Mesenchymal stem cell (in vitro differentiated cells and primary cell): ENCODE results near the gene NTPCR.

Experiments
- DNase-seq: peaks from one replicate; pipeline ENCODE4 v3.0.0-alpha.2; 2013
- H2AFZ ChIP-seq: one replicate; pipeline ENCODE4 v1.6.1; 2013; ENCODE audit warnings: low read depth, mild to moderate bottlenecking, control low read depth, inconsistent platforms, low read length, moderate library complexity
- H2AK5ac ChIP-seq: 2 replicates; pipeline ENCODE4 v1.6.1; 2013; ENCODE audit warnings: low read length, moderate library complexity, mild to moderate bottlenecking, inconsistent platforms; ENCODE audit not compliant: severe bottlenecking
- H2BK120ac ChIP-seq: one replicate; pipeline ENCODE4 v1.6.1; 2013; ENCODE audit warnings: low read depth, mild to moderate bottlenecking, inconsistent platforms, low read length, moderate library complexity
- H2BK12ac ChIP-seq, 2 experiments: one replicate each; pipeline ENCODE4 v1.6.1; 2013; ENCODE audit warnings: inconsistent platforms in 2 of 2, low read length in 2 of 2, mild to moderate bottlenecking in 2 of 2, moderate library complexity in 2 of 2, control low read depth in 1 of 2
- H2BK15ac ChIP-seq: one replicate; pipeline ENCODE4 v1.6.1; 2013; ENCODE audit warnings: mild to moderate bottlenecking, low read depth, inconsistent platforms; ENCODE audit not compliant: poor library complexity, severe bottlenecking
- H2BK5ac ChIP-seq: 2 replicates; pipeline ENCODE4 v1.6.1; 2013; ENCODE audit warnings: low read depth, mild to moderate bottlenecking, low read length, control low read depth, inconsistent platforms; ENCODE audit not compliant: poor library complexity, severe bottlenecking
- H3K14ac ChIP-seq, 2 experiments: one replicate each; pipeline ENCODE4 v1.6.1; 2013; ENCODE audit warnings: inconsistent platforms in 2 of 2, low read length in 2 of 2, control low read depth in 1 of 2, mild to moderate bottlenecking in 1 of 2, moderate library complexity in 1 of 2
- H3K18ac ChIP-seq, 2 experiments: one replicate each; pipeline ENCODE4 v1.6.1; 2013; ENCODE audit warnings: inconsistent platforms in 2 of 2, low read length in 2 of 2, control low read depth in 1 of 2, low read depth in 1 of 2, mild to moderate bottlenecking in 1 of 2
- H3K23ac ChIP-seq, 2 experiments: one replicate each; pipeline ENCODE4 v1.6.1; 2013; ENCODE audit warnings: inconsistent platforms in 2 of 2, low read length in 2 of 2, mild to moderate bottlenecking in 2 of 2, moderate library complexity in 2 of 2, control low read depth in 1 of 2
- H3K27ac ChIP-seq: 2 replicates; pipeline ENCODE4 v1.5.1; 2013; ENCODE audit warnings: mild to moderate bottlenecking, moderate library complexity, low read length, control low read depth, inconsistent platforms; ENCODE audit not compliant: poor library complexity, severe bottlenecking
- H3K27me3 ChIP-seq, 2 experiments: 2 replicates each; pipeline versions ENCODE4 v1.6.1 to v1.7.0; 2013; ENCODE audit warnings: low read length in 2 of 2, mild to moderate bottlenecking in 2 of 2, moderate library complexity in 2 of 2, control low read depth in 1 of 2, inconsistent platforms in 1 of 2; ENCODE audit not compliant: control insufficient read depth in 1 of 2, insufficient read depth in 1 of 2
- H3K36me3 ChIP-seq, 2 experiments: 2 replicates each; pipeline versions ENCODE4 v1.6.1 to v1.7.0; 2013; ENCODE audit warnings: low read length in 2 of 2, control low read depth in 1 of 2, inconsistent platforms in 1 of 2, low read depth in 1 of 2, mild to moderate bottlenecking in 1 of 2; ENCODE audit not compliant: insufficient read depth in 2 of 2, control insufficient read depth in 1 of 2
- H3K4ac ChIP-seq, 2 experiments: one replicate each; pipeline ENCODE4 v1.6.1; 2013; ENCODE audit warnings: inconsistent platforms in 2 of 2, low read length in 2 of 2, mild to moderate bottlenecking in 2 of 2, moderate library complexity in 2 of 2, control low read depth in 1 of 2, low read depth in 1 of 2
- H3K4me1 ChIP-seq: 2 replicates; pipeline ENCODE4 v1.6.1; 2013; ENCODE audit warnings: low read depth, low read length, control low read depth; ENCODE audit not compliant: control insufficient read depth, insufficient read depth
- H3K4me2 ChIP-seq: 2 replicates; pipeline ENCODE4 v1.6.1; 2013; ENCODE audit warnings: low read length, mild to moderate bottlenecking, inconsistent platforms; ENCODE audit not compliant: poor library complexity, severe bottlenecking
- H3K4me3 ChIP-seq, 2 experiments: 2 replicates each; pipeline versions ENCODE4 v1.5.1 to v1.7.0; 2013; ENCODE audit warnings: low read length in 2 of 2, mild to moderate bottlenecking in 2 of 2, control low read depth in 1 of 2, low read depth in 1 of 2; ENCODE audit not compliant: insufficient read depth in 1 of 2
- H3K79me1 ChIP-seq: replicated peaks from 2 replicates; pipeline ENCODE4 v1.6.1; 2013; ENCODE audit warnings: mild to moderate bottlenecking, control low read depth, low read length, inconsistent platforms; ENCODE audit not compliant: poor library complexity, severe bottlenecking
- H3K9ac ChIP-seq: 2 replicates; pipeline ENCODE4 v1.7.0; 2013; ENCODE audit warnings: mild to moderate bottlenecking, low read length, moderate library complexity
- H3K9me3 ChIP-seq: 2 replicates; pipeline ENCODE4 v1.7.0; 2013; ENCODE audit warnings: mild to moderate bottlenecking, low read length; ENCODE audit not compliant: control insufficient read depth
- H4K8ac ChIP-seq: one replicate; pipeline ENCODE4 v1.6.1; 2013; ENCODE audit warnings: inconsistent platforms, mild to moderate bottlenecking, low read length, moderate library complexity
- H4K91ac ChIP-seq: one replicate; pipeline ENCODE4 v1.6.1; 2013; ENCODE audit warnings: mild to moderate bottlenecking, low read length, inconsistent platforms
- WGBS: methylation state at CpG from one replicate; pipeline ENCODE4 v1.1.7; 2013; ENCODE audit warnings: mixed read lengths; 5-methylcytosine and 5-hydroxymethylcytosine counted together

NTPCR gene

DNA sequence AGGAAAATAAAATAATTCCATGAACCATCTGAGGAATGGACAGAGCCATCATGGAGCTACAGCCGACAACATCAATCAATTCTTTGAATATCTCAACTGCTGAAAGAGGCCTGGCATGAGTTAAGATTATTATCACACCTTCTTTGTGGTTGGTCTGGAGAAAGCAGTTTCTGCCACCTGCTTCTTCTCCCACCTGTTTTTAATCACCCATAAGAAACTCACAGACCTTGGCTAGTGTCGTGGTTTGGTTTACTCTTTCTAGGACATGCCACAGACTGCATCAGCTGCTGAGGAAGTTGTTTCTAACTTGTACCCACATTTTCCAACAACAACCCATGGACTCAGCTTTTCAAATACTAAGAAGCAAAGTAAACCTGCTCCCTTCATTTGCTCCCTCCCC lies 65.6 kb downstream of the NTPCR start:
- H4K91ac ChIP-seq: no peak overlapping the region
- no peak overlapping the region for H2AK5ac ChIP-seq
- no peak overlapping the region for H3K4me2 ChIP-seq
- no peaks in the 10 kb centered on the region for H3K9me3 ChIP-seq
- H2AFZ ChIP-seq: no peak overlapping the region
- H3K23ac ChIP-seq: no peak overlapping the region
- no peak overlapping the region for H3K18ac ChIP-seq
- H3K4me3 ChIP-seq: no peak overlapping the region
- no peak overlapping the region for H2BK12ac ChIP-seq
- H3K14ac ChIP-seq: no peak overlapping the region
- WGBS: 91% methylated on average over 2 of the region's 2 CpGs
- H3K4me1 ChIP-seq: peaks cover 3% of the 10 kb centered on the region
- no peak overlapping the region for H4K8ac ChIP-seq
- no peak overlapping the region for H2BK120ac ChIP-seq
- no peak overlapping the region for H2BK5ac ChIP-seq
- H3K4ac ChIP-seq: no peak overlapping the region
- H3K9ac ChIP-seq: no peak overlapping the region
- H3K36me3 ChIP-seq: peaks cover 32 to 69% of the 10 kb centered on the region in 2 experiments
- H3K27me3 ChIP-seq: no peaks in the 10 kb centered on the region
- DNase-seq: no peak
- no peak overlapping the region for H3K27ac ChIP-seq
- H3K79me1 ChIP-seq: peaks cover 1% of the 10 kb centered on the region
- H2BK15ac ChIP-seq: no peak overlapping the region

DNA sequence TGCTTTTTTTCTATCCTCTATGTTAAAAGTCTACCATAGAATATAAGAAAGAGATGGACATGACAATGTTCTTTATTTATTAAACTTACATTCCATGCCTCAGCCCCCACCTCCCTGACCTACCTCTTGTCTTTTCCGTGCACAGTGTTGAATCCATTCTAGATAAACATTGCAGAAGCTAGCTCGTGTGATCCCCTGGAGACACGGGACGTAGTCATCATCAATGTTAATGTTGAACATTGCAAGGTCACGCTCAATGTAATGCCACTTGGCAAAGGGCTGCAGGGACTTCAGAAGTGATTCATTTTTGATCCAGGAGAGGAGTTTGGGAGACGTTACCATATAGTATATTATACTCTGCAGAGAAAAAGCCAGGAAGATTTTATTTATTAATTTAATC lies 66.4 kb downstream of the NTPCR start:
- no peaks in the 10 kb centered on the region for H3K9me3 ChIP-seq
- peaks cover 31 to 63% of the 10 kb centered on the region in 2 experiments for H3K36me3 ChIP-seq
- no peak overlapping the region for H2BK12ac ChIP-seq
- H2BK15ac ChIP-seq: no peak overlapping the region
- no peak overlapping the region for H2BK120ac ChIP-seq
- no peak overlapping the region for H3K9ac ChIP-seq
- H3K27me3 ChIP-seq: no peaks in the 10 kb centered on the region
- no peak overlapping the region for H3K4me2 ChIP-seq
- peaks cover 3% of the 10 kb centered on the region for H3K4me1 ChIP-seq
- peaks cover 1% of the 10 kb centered on the region for H3K79me1 ChIP-seq
- 72% methylated on average over 5 of the region's 6 CpGs for WGBS
- H4K91ac ChIP-seq: no peak overlapping the region
- H2BK5ac ChIP-seq: no peak overlapping the region
- H2AFZ ChIP-seq: no peak overlapping the region
- H3K27ac ChIP-seq: no peak overlapping the region
- H3K4ac ChIP-seq: no peak overlapping the region
- peak overlapping the region in 1 of 2 experiments; percentile 8 for H3K18ac ChIP-seq
- H2AK5ac ChIP-seq: no peak overlapping the region
- no peak overlapping the region for H3K23ac ChIP-seq
- H4K8ac ChIP-seq: no peak overlapping the region
- DNase-seq: peak; percentile 57
- no peak overlapping the region for H3K4me3 ChIP-seq
- H3K14ac ChIP-seq: no peak overlapping the region

DNA sequence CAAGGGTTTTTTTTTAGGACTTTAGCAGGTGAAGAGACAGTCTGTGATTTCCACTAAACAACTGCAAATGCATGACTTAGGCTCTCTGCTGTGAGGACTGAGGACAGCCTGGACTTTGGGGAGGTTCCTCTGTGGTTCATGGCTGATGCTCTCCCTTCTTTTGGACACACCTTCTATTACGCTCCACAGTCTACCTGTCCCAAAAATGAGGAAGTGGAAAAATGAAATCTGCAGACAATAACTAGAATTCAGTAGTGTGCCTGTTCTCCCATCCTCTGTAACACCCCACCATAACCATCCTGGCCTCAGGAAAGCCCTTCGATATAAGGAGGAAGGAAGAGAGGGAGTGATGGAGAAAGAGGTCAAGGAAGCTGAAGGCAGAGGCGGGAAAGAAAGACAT lies 68.7 kb downstream of the NTPCR start:
- no peak for DNase-seq
- Histone ChIP-seq H3K14ac (peak overlapping the region in 1 of 2 experiments; percentile 37), H3K4me2 (no peak overlapping the region), H2BK12ac (no peak overlapping the region), H3K4ac (no peak overlapping the region), H3K18ac (no peak overlapping the region), H2BK120ac (no peak overlapping the region), H4K8ac (no peak overlapping the region), H2AFZ (no peak overlapping the region), H3K27ac (no peak overlapping the region), H3K9ac (no peak overlapping the region), H3K4me3 (no peak overlapping the region), H3K23ac (no peak overlapping the region), H2BK5ac (no peak overlapping the region), H2AK5ac (no peak overlapping the region), H2BK15ac (no peak overlapping the region), H3K4me1 (peaks cover 3% of the 10 kb centered on the region), H3K27me3 (no peaks in the 10 kb centered on the region), H3K9me3 (no peaks in the 10 kb centered on the region), H3K79me1 (peaks cover 1% of the 10 kb centered on the region), H3K36me3 (peaks cover 23 to 50% of the 10 kb centered on the region in 2 experiments), H4K91ac (no peak overlapping the region)
- WGBS: 97% methylated on average over 2 of the region's 3 CpGs

DNA sequence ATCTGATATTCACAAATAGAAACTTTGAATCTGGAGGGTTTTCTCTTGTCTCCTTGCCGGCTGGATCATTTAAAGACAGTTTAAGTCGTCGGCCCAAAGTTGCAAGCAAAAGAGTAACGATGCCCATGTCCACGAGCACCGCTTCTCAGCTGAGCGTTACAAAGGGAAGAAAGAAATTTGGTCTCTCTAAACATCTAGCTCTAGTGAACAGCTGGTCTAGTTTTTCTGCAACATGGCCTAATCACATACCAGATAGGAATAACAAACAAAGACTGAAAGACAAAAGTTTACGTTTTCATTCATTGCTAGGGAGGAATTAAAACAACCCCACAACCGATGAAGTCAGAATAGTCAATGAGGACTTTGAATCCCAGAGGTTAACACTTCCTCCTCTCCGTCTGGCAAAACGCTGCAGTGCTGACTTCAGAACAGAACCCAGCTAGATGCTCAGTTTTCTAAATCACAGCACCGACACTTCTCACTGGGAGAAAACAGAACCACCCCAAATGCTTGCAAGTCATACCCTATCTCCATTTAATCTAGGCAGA lies 69.4 kb downstream of the NTPCR start:
- Histone ChIP-seq H3K4me2 (no peak overlapping the region), H2BK5ac (no peak overlapping the region), H2BK15ac (no peak overlapping the region), H3K23ac (no peak overlapping the region), H4K8ac (no peak overlapping the region), H2AK5ac (no peak overlapping the region), H3K79me1 (peaks cover 1% of the 10 kb centered on the region), H2AFZ (no peak overlapping the region), H2BK120ac (no peak overlapping the region), H3K9me3 (no peaks in the 10 kb centered on the region), H2BK12ac (no peak overlapping the region), H3K4me1 (peaks cover 3% of the 10 kb centered on the region), H3K9ac (no peak overlapping the region), H3K36me3 (peaks cover 22 to 50% of the 10 kb centered on the region in 2 experiments), H3K4ac (no peak overlapping the region), H4K91ac (no peak overlapping the region), H3K4me3 (no peak overlapping the region), H3K27ac (no peak overlapping the region), H3K18ac (peak overlapping the region in 1 of 2 experiments; percentile 83), H3K27me3 (no peaks in the 10 kb centered on the region), H3K14ac (no peak overlapping the region)
- 68% methylated on average over 12 of the region's 12 CpGs for WGBS
- peak; percentile 35 for DNase-seq
